ENCODE results near the gene MCEE.

DNA sequence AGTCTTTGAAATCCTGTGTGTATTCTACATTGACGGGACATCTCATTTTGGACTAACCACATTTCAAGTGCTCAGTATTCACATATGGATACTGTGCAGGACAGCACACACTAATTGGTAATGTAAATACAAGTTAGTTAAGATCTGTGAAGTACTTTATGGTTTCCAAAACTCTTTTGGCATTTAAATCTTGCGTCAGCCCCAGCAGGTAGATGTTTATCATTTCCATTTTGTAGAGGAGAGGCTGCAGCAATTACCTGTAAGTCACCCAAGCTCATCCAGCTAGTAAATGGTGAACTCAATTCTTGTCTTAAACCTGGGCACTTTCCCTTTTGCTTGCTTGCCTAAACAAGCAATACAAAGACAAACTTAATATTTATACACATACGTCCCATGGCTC lies 63.2 kb downstream of the MCEE start:
- TF ChIP-seq CTCF (IDR thresholded peaks at IDR 0.05) (no peak), POLR2AphosphoS5 (IDR thresholded peaks at IDR 0.05) (no peak), POLR2A (IDR thresholded peaks at IDR 0.05; ENCODE audit: low read depth) (no peak)
